Skin of body (tissue), 2 donors: Measurements from ENCODE around the gene AHCYL1. TPM values are rescaled to one million over a fixed set of nuclear protein-coding genes. Genes with fewer than 3 reads are reported as not detected.

Experiments
- DNase-seq: peaks from one replicate; lab custom pipeline; 2025; lab: John Stamatoyannopoulos, UW
- total RNA-seq: library from RNA; depleted of rRNA; stranded (reverse); fragments of >200 nt; gene quantifications from one replicate; pipeline ENCODE4 v1.2.3, GENCODE V29; 2014

AHCYL1 gene
- total RNA-seq, 1 donor from 2014 or later, result 40.5 TPM

GRCh38 chr1:110060662-110061060 is 76.1 kb downstream of the AHCYL1 start:
- no peak for DNase-seq

- DNase-seq, result no peak
These were observed 76.8 kb downstream of the AHCYL1 start for GRCh38 chr1:110061341-110061740.

- no peak for DNase-seq
These were observed 78.0 kb downstream of the AHCYL1 start for GRCh38 chr1:110062612-110063011.

DNA sequence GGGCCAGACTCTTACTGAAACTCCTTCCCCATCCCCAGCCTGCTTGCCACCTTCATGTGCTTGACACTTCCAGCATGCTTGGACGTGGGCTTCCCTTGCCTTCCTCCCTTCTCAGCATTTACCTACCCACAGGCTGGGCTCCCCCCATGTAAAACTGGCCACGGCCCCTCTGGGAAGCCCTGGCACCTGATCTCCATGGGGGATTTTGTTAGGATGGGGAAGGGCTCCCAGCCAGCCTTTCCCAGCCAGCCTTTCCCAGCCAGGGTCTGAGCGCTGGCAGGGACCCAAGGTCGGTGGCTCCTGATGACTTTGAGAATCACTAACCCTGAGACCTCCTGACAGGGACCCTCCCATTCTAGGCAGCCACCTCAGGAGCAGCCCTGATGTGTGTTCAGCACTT is 79.2 kb downstream of the AHCYL1 start:
- DNase-seq, result no peak

GRCh38 chr1:110064576-110065337 is 80.2 kb downstream of the AHCYL1 start:
- no peak for DNase-seq

DNA sequence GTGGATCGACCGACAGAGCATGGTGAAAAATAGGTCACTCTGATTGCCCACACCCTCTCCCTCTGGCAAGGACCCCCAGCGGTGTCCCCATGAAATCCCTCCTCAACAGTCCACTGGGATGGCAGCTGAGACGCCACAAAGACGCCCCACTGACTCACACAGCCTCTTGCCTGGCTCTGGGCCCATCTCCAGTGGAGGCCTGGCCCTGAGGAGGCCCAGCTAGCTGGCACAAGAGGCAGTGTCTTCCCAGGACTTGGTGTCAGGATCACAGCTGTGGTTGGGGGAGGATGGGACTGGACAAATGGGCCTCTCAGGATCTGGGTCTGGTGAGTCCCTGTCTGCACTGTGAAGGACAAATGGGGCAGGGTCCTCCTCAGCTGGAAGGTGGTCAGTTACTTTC is 81.3 kb downstream of the AHCYL1 start:
- DNase-seq, result no peak

DNA sequence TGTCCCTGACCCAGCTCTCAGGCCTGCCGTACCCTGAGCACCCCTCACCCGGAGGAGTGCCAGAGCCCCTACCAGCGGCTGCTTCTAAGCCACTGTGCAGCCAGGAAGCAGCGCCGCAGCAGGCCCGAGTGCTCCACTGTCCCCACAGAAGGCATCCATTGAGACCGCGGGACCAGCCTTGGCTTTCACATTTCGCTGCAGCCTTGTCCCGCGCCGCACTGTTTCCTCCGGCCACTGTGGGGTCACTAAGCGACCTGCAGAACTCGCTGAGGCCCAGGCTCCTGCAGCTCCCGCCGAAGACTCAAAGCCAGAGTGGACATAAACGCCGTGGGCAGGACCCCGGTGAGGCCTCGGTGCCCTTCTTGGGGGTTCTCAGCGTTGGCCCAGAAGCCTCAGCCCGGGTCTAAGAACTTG is 82.9 kb downstream of the AHCYL1 start:
- DNase-seq, result no peak

GRCh38 chr1:110067893-110068645 is 83.5 kb downstream of the AHCYL1 start:
- DNase-seq, result no peak

DNA sequence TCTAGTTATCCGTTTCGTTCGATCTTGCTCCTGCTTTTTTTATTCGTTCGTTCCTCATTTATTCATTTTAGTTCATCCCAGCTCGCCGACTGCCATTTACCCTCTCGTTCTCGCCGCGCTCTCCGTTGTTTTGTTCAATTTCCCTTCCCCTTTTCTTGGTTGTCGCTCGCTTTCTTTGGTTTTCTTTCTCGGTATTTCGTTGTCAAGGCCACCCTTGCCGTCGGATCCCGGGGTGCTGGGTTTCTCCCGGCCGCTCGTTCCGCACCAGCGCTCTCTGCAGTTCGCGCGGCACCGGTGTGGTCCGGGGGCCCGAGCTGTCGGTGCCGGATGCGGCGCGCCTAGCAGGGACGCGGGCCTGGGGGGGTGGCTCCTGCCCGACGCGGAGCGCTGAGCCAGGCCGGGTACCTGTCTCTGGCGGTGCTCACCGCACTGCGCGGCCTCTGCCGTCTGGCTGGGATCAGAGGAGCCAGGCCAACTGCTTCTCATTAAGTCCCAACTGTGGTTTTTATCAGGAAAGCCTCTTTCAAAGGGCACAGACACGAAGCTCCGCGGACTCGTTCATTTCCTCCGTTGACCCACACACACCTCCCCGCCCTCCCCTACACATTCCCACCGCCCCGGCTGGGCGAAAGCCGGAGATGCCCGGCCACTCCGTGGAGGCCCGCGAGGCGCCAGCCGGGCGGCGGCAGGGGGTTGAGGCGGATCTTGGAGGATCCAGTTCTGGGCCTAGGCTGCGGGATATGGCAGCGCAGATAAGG is 84.3 kb downstream of the AHCYL1 start:
- no peak for DNase-seq

DNA sequence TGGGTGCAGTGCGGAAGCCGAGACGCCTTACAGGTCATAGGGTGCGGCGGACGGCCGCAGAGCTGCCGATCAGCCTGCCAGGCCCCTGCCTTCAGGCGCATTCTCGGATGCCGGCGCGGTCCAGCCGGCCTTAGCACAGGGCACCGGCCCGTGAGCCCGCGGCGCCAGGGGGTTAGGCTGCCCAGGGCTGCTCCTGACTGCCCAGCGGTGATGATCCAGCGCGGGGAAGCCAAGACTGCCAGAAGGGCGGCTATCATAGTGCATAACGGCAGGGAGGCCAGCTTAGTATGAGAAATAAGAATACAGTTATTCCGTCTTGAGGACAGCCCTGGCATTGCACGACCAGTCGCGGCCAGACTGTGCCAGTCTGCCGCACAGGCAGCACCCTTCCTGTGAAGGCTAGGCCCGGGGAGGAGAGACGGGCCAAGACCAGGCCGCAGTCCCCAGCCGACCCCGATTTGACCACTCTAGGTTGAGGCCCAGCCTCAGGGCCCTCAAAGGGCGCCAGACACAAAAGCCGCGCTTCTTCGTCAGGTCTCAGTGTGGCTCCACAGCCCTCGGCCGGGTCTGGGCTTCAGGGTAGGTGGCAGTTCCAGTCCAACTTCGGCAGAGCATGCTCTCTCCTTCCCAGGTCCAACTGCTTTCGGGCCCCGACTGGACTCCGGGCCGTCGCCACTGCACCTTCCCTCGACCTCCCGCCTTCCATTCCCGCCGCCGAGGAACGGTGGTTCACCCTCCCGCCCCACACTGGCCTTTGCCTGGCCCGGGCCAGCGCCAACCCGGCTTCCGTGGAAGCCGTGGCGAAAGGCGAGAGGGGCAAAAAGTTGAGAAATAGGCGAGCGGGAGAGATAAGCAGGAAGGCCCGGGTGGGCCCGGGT is 85.1 kb downstream of the AHCYL1 start:
- DNase-seq, result no peak

DNA sequence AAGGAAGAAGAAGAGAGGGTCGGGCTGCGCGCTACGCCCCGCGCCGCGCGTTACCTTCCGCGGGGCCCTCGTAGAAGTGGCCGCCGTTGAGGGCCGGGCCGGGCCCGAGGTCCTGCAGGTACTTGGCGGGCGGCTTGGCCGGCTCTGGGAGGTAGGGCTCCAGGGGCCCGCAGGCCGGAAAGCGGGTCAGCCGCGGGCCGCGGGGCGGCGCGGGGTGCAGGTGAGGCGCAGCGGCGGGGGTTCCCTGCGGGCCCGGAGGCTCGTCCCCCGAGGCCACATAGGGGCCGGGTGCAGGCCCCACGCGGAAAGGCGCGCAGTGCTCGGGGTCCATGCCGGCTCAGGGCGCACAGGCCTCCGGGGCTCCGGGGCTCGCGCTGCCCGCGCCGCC is 85.7 kb downstream of the AHCYL1 start:
- DNase-seq, result no peak

DNA sequence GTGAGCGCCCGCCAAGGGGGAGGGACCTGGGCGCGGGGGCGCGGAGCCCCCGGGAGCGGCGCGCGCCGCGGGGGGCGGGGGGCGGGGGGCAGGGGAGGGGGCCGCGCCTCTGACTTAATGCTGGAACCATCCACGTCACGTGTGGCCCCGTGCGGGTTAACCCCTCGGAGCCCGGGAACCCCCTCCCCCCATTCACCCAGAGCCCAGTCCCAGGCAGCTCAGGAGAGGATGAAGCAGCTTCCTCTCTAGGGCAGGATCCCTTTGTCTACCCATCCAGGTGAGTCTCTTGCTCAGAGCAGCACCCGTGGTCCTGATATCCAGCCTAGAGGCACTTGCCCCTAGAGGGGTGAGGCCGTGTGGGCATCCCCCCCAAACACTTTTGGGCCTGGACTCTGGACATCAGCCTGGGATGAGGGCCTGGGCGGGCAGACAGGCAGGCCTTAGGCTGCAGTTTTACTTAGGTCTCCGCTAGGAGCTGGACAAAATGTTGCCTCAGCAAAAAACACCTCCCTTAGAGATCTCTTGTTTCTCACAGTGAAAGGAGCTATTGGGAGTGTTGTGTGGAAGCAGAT is 86.2 kb downstream of the AHCYL1 start, which contains the start of gene ALX3:
Gene ALX3 (minus strand): TSS at position 2 of the 572 bp plus-strand sequence. CDS start 60 bp downstream, outside the sequence.
- no peak for DNase-seq

Other genes with a start within 250 kb of the AHCYL1 start
- 40.7 TPM for gene GSTM3, start 243.7 kb upstream of the AHCYL1 start, total RNA-seq
- not detected for gene EPS8L3, start 220.8 kb upstream of the AHCYL1 start, total RNA-seq
- gene CSF1, start 73.9 kb upstream of the AHCYL1 start, total RNA-seq, result 9.8 TPM
- gene STRIP1, start 49.9 kb downstream of the AHCYL1 start, total RNA-seq, result 41.3 TPM
- gene ALX3, start 85.9 kb downstream of the AHCYL1 start, total RNA-seq, result not detected
- 0.20 TPM for gene UBL4B, start 127.7 kb downstream of the AHCYL1 start, total RNA-seq
- gene SLC6A17, start 165.7 kb downstream of the AHCYL1 start, total RNA-seq, result 0.79 TPM
- gene KCNC4, start 225.5 kb downstream of the AHCYL1 start, total RNA-seq, result 1.5 TPM